DMS114 treated with DMSO at 0.1 percent for 48 hours (cell line): ENCODE data around the gene RASGRF2.

Experiments used
- DNase-seq: peaks from one replicate; lab custom pipeline; 2025; ENCODE audit not compliant: unreplicated experiment; lab: John Stamatoyannopoulos, UW

Gene RASGRF2, protein sequence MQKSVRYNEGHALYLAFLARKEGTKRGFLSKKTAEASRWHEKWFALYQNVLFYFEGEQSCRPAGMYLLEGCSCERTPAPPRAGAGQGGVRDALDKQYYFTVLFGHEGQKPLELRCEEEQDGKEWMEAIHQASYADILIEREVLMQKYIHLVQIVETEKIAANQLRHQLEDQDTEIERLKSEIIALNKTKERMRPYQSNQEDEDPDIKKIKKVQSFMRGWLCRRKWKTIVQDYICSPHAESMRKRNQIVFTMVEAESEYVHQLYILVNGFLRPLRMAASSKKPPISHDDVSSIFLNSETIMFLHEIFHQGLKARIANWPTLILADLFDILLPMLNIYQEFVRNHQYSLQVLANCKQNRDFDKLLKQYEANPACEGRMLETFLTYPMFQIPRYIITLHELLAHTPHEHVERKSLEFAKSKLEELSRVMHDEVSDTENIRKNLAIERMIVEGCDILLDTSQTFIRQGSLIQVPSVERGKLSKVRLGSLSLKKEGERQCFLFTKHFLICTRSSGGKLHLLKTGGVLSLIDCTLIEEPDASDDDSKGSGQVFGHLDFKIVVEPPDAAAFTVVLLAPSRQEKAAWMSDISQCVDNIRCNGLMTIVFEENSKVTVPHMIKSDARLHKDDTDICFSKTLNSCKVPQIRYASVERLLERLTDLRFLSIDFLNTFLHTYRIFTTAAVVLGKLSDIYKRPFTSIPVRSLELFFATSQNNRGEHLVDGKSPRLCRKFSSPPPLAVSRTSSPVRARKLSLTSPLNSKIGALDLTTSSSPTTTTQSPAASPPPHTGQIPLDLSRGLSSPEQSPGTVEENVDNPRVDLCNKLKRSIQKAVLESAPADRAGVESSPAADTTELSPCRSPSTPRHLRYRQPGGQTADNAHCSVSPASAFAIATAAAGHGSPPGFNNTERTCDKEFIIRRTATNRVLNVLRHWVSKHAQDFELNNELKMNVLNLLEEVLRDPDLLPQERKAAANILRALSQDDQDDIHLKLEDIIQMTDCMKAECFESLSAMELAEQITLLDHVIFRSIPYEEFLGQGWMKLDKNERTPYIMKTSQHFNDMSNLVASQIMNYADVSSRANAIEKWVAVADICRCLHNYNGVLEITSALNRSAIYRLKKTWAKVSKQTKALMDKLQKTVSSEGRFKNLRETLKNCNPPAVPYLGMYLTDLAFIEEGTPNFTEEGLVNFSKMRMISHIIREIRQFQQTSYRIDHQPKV (N-terminal part only)

DNA sequence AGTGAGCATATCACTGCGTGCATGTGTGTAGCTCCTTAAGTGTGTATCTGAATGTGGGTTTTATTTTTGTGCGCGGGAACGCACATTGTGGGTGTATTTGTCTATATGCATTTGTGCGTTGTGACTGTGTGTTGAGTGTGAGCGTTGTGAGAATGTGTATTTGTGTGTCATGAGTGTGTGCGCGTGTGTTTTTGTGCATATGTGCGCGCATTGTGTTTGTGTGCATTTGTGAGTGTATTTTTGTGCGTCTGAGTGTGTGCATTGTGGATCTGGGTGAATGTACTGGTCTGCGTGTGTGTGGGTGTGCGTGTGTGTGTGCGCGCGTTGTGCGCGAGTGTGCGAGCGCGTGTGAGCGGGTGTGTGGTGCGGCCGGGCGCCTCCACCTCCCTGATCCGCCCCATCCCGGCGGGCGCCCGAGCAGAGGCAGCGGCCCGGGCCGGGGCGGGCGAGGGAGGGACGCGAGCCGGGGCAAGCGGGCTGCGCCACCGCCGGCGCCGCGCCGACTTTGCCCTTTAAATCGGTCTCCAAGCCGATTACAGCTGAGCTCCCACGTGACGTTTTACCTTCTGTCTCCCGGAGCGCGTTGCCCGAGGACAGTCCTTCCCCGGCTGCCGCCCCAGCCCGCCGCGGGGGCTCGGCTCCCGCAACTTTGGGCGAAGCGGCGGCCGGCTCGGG, at the start of gene RASGRF2:
Gene RASGRF2 (plus strand): TSS at position 596 of the 675 bp plus-strand sequence. CDS start 376 bp downstream, outside the sequence.
- DNase-seq = peak; percentile 14

DNA sequence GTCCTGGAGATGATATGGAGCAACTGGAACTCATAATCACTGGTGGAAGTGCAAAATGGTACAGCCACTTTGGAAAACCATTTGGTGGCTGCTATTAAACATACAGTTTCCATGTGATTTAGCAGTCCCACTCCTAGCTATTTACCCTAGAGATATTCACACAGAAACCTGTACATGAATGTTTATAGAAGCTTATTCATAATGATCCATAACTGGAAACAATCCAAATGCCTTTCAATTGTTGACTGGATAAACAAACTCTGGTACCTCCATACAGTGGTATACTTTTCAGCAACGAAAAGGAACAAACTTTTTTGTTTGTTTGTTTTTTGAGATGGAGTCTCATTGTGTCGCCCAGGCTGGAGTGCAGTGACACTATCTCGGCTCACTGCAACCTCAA, 47.7 kb upstream of the RASGRF2 start:
- DNase-seq = no peak

DNA sequence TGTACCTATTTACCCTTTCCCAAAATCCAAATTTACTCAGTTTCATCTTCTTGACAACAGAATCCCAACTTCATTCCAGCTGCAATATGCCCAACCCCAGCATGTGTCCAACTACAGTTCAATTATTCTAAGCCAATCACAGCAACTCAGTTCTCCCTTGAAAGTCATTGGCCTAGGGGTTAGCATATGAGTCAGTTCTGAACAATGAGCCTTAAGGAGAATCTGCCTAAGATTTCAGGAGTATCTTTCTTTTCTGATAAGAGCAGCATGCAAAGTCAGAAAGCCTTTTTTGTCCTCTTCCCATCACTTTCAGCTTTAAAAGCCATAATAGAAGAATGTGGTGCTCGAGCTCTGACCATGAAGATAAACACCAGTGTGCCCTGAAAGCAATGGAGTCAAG, 44.4 kb upstream of the RASGRF2 start:
- DNase-seq = no peak

DNA sequence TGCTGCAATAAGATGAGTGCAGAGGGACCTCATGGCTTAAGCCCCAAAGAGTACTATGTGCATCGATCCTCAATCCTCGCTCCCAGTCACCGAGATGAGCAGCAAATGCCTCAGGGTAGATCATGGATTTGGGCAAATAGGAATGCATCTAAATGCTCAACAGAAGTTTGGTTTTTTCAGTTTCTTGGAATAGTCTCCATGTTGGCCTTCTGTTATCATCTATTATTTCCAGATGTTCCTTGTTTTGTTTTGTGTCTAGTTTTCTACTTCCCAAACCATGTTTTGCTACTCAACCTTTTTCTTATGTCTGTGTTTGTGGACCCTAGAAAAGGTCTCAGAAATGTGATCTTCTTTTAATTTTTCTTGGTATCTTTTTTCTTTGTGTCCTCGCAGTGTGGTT, 43.5 kb upstream of the RASGRF2 start:
- no peak for DNase-seq

DNA sequence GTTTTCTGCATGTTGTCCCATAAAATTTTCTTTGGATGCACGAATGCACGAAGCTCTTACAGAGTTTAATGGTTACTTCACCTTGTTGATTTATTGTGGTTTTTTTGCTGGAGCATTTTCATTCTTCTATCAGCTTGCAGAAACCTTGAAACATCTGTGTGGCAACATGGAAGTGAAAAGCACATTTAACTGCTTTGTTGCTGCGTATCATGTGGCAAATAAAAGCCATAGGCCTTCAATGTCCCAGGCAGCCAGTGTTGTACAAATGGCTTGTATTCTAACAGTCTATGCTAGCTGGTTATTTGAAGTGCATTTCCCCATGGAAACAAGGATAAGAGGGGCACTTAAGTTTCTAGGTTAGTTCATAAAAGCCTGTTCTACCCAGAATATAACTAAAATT, 42.5 kb upstream of the RASGRF2 start:
- DNase-seq = no peak

DNA sequence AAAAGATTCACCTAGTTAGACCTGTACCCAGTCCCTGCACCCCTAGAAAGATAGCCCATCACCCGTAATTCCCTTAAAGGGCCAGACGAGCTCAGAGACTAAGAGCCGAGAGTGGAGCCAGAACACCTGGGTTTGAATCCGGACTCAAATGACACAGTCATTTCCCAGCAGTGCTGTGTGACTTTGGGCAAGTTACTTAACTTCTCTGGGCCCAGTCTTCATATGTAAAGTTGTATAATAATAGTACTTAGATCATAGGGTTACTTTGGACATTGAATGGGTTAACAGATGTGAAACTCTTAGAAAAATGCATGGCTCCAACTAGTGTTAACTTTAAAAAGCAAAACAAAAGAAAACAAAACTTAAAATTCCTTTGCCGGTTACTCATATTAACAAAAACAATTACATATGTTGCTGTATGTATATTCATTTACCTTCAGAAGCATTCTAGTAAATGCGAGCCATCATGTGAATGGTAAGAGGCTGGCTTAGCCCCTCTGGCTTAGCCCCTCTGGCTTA, 40.4 kb upstream of the RASGRF2 start:
- DNase-seq = no peak

DNA sequence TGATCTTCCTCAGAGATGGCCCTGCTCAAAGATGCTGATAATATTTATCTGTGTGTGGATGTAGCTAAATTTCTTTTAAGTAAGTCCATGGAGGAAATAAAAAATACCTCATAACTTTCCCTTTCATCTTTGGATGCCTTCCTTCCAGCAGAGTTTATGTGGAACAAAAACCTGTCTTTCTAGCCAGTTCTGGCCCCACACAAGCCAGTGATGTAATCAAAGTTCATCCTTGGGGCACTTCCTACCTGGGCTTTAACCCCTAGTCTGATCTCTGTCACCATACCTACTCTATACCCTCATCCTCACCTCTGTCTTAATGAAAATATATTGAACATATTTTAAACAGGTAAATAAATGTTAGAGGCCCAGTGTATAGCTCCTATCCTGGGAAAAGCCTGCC, 39.8 kb upstream of the RASGRF2 start:
- no peak for DNase-seq

DNA sequence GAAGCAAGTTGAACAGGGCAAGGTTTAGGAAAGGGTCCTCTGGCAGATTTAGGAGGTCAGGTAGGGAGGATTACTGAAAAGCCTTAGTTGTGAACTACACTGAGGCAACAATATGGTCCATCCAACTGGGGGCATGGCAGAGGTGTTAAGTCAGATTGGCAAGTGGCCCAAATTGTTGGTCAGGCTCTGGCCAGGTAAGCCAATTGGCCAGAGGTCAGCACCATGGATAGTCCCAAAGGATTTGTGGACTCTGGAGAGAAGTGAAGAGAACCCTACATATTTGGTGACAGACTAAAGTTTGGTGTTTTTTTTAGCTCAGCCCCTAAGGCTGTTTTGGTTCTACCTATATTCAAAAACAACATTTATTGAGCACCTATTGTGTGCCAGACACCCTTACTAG, 39.1 kb upstream of the RASGRF2 start:
- DNase-seq = no peak

DNA sequence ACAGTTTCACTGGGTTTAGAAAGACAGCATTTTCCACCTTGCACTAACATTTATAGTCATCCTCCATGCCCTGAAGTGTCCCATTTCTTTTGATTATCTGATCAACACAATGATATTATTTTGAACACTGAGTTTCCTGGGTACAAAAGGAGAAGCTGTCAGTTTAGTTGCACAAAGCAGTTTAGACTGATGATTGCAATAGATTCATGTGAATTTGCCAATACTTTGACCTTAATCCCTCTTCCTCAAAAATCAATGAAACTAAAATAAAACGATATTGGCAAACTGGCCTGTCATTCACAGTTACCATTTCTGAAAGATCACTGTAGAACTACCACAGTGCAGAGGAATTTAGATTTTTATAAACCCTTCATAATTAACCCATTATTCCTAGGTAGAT, 34.2 kb upstream of the RASGRF2 start:
- no peak for DNase-seq

DNA sequence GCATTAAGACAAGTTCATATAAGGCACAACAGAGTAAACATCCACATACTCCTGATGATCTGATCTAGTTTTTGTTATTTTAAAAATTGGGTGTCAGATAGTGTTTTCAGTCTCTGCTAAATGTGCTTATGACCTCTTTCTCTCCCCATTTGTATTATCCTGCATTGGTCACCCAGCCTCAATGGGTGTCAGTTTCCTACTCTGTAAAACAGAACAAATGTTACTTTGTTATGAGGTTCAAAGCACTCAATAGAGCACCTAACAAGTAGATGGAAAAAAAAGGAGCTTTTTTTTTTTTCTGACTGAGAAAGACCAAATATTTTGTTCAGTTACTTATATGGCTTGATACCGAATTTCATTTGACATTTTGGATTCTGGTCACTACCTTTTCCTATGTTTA, 33.6 kb upstream of the RASGRF2 start:
- no peak for DNase-seq

DNA sequence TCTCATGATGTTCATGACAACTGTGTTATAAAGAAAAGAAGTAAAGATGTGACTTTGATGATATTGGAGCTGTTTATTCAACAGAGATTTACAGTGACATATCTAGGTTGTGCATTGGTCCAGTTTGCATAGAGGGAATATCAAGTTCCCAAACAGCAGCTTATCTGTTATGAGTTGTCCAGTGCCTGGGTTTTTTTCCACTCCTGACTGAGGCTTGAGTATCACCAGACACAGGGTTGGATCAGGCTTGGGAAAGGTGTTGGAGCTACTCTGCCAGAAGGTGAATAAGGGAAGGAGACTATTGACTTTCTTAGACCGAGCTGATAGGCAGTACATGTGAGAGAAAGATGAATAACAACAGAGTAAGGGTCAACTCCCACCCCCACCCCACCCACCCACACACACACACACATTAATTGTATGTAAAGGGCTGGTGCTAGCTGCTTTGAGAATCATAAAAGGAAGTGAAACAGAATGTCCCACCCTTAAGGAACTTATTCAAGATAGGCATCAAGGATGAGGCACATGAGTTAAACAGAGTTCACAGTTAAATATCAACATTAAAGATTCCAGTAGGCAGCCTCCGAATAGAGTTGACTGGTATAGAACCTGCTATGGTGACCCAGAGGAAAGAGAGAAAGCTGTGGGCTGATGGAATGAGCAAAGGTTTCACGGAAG, 33.0 kb upstream of the RASGRF2 start:
- no peak for DNase-seq

DNA sequence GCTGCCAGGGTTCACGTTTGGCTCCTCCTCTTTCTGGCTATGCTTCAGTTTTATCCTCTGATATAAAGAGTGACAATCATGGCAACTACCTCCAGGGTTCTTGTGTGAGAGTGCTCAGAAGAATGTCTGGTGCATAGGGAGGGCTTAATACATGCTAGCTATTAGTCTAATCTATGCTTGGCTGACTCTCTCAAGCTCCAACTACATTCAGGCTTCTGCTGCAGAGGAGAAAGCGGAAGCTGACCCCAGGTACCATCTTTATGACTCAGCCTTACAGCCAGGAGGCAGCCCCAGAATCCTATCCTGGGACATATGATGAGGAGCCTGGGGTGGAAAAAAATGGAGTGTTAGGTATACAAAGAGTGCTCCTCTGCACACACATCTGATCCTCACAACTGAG, 32.1 kb upstream of the RASGRF2 start:
- no peak for DNase-seq

DNA sequence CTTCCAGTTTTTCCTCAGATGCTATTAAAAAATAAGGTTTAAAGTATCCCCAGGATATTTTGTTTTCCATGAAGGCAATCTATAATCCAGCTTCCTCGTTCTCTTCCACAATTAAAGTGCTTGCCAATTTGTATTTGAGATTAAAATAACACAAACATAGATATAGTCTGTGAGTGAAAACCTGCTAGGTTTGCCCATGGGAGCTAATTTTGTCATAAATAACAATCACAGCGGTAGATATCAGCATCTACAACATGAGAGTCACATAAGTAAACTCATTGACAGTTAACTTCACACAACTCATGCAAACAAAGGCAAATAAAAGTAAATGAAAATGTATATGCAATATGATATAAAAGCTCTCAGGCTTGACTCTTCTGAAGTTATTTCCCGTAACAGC, 29.2 kb upstream of the RASGRF2 start:
- no peak for DNase-seq

DNA sequence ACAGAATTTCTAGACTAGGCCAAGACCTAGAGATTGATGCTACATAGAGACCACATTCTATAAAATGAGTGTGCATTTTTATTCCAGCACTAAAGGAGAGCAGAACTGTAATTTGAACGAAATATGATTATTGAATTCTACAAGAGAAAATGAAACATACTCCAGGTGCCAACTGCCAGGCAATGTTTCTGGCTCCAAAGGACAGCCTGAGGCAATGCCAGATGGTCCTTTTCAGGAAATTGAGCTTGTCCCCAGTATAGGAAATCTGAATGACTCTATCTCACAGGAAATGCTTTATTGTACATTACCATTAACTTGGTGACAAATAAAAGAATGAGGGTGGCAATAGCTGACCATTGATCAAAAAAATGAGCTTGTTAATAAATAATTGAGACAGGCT, 28.8 kb upstream of the RASGRF2 start:
- DNase-seq = no peak

DNA sequence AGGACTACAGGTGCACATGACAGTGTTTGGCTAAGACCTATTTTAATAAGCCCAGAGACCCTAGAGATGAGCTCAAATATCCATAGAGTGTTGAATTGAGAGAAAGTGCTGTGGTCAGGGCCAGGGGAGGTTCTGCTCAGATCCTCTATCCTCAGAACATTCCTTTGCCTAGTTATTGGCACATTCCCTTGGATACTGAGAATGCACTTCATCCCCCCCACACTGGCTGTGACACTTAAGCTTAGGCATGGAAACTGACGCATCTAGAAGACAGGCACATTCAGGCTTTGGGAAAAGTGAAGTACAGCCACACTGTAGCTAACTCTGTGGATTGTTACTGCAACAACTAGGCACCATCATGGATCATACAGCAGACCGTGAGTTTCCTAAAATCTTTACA, 27.1 kb upstream of the RASGRF2 start:
- DNase-seq = no peak

DNA sequence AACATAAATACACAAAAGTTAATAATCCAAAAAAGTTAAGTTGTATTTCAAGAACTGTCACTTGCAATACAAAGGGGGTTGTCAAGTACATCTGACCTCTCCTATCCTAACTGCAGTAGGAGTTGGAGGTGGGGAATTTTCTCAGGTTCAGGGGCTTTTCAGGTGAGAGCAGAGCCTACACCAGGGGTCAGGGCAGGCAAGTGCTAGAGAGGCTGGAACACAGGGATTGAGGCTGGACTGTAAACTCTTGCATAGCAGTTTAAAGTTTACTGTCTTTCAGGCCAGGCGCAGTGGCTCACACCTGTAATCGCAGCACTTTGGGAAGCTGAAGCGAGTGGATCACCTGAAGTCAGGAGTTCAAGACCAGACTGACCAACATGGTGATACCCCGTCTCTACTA, 25.4 kb upstream of the RASGRF2 start:
- DNase-seq = no peak

DNA sequence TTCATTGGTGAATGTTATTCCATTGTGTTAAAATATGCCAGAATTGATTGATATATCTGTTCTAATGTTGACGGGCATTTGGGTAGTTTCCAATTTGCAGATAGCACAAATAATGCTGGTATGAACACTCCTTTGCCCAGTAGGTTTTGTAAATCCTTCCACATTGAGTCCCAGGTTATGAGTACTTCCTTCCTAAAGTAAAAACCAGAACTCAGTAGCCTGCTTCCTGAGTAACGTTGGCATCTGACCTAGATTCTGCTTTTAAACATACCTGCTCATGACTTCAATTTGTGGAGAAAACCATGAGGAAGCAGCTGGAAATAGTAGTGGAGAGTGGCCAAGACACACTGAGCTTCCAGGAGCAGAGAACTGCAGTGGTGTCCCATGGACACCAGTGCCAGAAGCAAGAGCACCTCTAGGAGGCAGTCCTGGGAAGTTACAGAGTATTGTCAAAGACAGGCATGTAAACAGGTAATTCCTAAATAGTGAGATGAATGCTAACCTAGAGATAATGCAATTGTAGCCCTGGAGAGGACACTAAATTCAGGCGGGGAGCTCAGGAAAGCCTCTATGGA, 24.3 kb upstream of the RASGRF2 start:
- no peak for DNase-seq

DNA sequence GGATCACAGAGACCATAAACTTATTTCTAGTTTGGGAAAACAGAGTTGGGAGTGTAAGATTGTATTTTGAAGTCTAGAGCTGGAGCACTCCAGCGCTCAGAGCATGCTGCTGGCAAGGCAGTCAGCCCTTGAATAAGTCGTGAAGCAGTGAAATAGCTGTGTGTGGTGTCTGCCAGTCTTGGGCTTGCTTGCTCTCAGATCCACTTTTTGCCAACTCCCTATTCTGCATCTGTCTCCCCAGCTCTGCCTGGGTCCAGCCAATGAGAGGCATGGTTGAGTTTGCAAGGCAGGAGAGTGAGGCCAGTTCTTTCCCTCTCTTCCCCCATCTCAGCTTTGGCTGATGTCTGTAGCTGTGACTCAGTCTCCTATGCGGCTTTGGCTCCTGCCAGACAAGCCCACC, 23.3 kb upstream of the RASGRF2 start:
- no peak for DNase-seq

DNA sequence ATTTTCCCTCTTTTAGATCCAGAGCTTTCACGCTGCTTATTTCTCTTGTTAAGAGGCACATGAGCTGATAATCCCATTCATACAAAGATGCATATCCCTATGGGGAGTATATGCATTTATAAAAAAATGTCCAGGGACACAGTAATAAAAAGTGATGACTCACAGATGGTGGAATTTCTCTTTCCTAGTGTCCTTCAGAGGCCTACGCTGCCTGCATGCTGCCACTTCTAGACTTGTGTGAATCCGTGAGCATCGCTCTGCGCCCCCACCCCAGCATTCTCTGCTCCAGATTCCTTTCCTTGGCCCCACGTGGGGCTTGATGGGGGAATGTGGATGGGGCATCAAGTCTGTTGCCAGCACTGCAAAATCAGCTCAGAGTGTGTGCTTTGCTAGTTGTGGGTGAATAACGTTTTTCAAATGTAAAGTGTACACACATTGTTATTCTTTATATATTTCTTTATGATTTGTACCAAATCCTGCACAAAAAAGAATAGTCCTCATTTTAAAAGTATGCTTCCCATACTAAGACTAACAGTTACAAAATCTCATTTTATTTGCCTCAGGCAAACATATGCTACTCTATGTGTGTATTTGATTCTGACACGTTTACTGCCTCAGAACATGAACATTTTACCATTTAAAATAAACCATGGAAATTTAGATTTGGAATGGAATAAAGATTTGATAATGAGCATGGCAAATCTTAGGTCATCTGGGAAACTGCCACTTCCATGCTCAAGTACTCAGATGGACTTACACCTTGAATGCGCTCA, 22.4 kb upstream of the RASGRF2 start:
- DNase-seq = no peak
